Chondrocyte (in vitro differentiated cells): ENCODE data around the gene CAP2. TPM values are rescaled to one million over a fixed set of nuclear protein-coding genes. Genes with fewer than 3 reads are reported as not detected.

Experiments
- DNase-seq: peaks from one replicate; pipeline ENCODE4 v3.0.0; 2021; ENCODE audit warnings: mixed read lengths, low spot score
- H3K27ac Mint-ChIP-seq: one replicate; pipeline ENCODE4 v1.8.0; 2021; ENCODE audit warnings: mild to moderate bottlenecking, moderate library complexity, mixed read lengths; ENCODE audit not compliant: unreplicated experiment
- H3K27me3 Mint-ChIP-seq: 2 replicates; pipeline ENCODE4 v1.8.0; 2021; ENCODE audit warnings: low read depth, mixed read lengths
- H3K36me3 Mint-ChIP-seq: 2 replicates; pipeline ENCODE4 v1.8.0; 2021; ENCODE audit warnings: low read depth, mixed read lengths
- H3K4me1 Mint-ChIP-seq: 2 replicates; pipeline ENCODE4 v1.8.0; 2021; ENCODE audit warnings: low read depth, mild to moderate bottlenecking, mixed read lengths
- H3K4me3 Mint-ChIP-seq: one replicate; pipeline ENCODE4 v1.8.0; 2021; ENCODE audit warnings: mild to moderate bottlenecking, moderate library complexity, mixed read lengths; ENCODE audit not compliant: unreplicated experiment
- H3K9me3 Mint-ChIP-seq: 2 replicates; pipeline ENCODE4 v1.8.0; 2021; ENCODE audit warnings: low read depth, mixed read lengths
- total RNA-seq: library from RNA; stranded (reverse); gene quantifications from 3 replicates; pipeline ENCODE4 v1.2.1, GENCODE V29; 2021
- TF ChIP-seq, protein P1 (sequence below): fragments of 200-600 bp; sonication (generic); IDR thresholded peaks from 2 replicates; pipeline ENCODE4 v1.5.0; 2021; ENCODE audit warnings: antibody characterized with exemption, mild to moderate bottlenecking, moderate library complexity

CAP2 gene
- total RNA-seq, 1 donor from 2014 or later: 90.4 TPM

DNA sequence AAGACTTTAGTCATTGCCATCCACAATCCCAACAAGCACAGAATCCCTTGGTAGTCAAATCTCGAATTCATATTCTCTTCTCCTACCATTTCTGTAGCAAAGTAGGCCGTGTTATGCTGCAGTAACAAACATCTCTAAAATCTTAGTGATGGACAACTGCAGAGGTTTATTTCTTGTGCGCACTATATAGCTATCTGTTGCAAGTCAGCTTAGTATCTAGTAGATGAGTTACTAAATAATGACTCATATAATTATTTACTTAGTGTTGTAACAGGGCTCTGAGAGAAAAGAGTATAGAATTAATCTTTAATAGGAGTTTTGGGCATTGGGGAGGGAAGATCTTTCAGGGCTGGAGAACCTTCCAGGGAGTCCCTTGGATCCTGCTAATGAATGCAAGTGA lies 73.3 kb downstream of the CAP2 start:
- Mint-ChIP-seq H3K27ac (no peak overlapping the region), H3K27me3 (no peaks in the 10 kb centered on the region), H3K36me3 (peaks cover 33% of the 10 kb centered on the region), H3K4me1 (peaks cover 11% of the 10 kb centered on the region), H3K9me3 (no peaks in the 10 kb centered on the region), H3K4me3 (no peak overlapping the region)
- TF ChIP-seq, protein P1, sequence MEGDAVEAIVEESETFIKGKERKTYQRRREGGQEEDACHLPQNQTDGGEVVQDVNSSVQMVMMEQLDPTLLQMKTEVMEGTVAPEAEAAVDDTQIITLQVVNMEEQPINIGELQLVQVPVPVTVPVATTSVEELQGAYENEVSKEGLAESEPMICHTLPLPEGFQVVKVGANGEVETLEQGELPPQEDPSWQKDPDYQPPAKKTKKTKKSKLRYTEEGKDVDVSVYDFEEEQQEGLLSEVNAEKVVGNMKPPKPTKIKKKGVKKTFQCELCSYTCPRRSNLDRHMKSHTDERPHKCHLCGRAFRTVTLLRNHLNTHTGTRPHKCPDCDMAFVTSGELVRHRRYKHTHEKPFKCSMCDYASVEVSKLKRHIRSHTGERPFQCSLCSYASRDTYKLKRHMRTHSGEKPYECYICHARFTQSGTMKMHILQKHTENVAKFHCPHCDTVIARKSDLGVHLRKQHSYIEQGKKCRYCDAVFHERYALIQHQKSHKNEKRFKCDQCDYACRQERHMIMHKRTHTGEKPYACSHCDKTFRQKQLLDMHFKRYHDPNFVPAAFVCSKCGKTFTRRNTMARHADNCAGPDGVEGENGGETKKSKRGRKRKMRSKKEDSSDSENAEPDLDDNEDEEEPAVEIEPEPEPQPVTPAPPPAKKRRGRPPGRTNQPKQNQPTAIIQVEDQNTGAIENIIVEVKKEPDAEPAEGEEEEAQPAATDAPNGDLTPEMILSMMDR: no peak
- DNase-seq: no peak

DNA sequence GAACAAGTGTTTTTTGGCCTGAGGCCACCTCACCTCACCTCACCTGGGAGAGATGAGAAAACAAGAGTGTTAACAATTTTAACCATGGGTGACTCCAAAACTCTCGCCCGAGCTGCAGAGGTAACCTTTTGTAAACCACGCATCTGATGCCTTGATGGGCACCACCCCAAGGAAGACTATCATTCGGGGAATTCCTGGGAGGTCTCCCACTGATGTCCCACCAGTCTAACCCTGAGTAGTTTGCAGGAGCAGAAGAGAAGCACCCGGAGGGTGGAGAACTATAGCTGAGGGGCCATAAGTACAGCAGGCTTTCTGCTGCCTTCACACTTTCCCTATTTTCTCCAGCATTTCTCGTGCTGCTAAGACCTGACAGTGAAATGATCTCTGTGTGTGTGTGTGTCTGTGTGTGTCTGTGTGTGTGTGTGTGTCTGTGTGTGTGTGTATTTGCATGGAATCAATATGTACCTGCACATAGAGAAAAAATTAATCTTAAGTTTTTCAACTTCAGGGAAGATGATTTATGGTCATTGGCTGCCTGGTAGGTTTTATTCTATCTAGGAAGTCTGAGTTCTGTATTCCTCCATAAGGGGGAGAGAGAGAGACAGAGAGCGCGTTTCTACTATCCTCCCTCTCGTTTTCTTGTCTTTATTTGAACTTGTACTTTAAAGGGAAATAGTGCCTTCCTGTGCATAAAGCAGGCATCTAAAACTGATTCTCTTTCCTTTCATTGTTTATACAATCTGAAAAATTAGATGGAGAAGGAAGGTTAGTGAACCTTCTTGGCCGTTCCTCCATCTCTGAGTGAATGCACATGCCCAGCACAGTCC lies 75.8 kb downstream of the CAP2 start:
- Mint-ChIP-seq H3K36me3 (peaks cover 33% of the 10 kb centered on the region), H3K27ac (no peak overlapping the region), H3K27me3 (no peaks in the 10 kb centered on the region), H3K4me1 (peaks cover 33% of the 10 kb centered on the region), H3K4me3 (no peak overlapping the region), H3K9me3 (no peaks in the 10 kb centered on the region)
- DNase-seq: no peak
- TF ChIP-seq, protein P1: peak; percentile 41

DNA sequence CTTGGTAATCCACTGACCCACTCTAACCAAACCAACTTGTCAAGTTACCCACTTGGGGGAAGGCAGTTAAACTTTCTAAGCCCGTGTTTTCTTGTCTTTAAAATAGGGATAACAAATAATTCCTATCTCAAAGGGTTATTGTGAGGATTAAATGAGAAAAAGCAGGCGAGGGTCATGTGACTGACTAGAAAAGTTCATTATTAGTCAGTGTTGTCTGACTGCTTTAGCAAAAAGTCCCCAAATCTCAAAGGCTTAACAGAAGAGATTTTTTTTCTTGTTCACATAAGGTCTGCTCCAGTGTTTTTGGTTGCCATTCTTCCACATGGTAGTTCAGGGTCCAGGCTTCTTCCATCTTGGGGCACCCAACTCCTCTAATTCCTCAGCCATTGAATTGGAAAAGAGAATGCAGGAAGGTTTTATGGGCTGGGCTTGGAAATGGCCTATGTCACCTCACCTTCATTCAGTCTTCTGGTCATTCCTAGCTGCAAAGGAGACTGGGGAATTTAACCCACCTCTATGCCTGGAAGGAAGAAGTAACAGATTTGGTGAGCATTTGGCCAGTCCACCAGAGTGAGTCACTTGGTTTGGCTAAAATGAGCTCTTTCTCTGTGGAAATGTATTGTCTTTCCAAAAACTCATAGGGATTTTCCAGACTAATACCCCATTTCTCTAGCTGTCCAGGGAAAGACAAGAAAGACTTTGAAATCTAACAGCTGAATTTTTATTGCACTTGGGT lies 77.0 kb downstream of the CAP2 start:
- H3K4me3 Mint-ChIP-seq: no peak overlapping the region
- no peak overlapping the region for H3K27ac Mint-ChIP-seq
- no peaks in the 10 kb centered on the region for H3K9me3 Mint-ChIP-seq
- DNase-seq: no peak
- no peaks in the 10 kb centered on the region for H3K27me3 Mint-ChIP-seq
- peaks cover 40% of the 10 kb centered on the region for H3K4me1 Mint-ChIP-seq
- TF ChIP-seq, protein P1: no peak
- peaks cover 28% of the 10 kb centered on the region for H3K36me3 Mint-ChIP-seq

DNA sequence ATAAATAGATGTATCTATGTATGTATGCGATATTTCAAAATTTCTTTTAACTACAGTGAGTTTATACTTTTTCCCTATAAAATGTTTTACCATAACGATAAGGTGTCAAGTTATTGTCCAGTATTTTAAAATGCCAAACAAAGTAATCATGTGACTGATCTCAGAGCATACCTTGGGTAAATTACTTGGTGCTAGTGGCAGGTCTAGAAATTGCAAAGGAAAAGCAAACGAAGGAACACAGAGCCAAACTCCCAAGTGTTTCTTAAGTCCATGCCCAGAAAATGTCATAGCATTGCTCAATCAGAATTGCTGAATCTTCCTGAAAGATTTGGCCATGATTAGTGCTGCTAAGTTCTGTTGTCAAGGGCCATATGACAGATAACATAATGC lies 77.5 kb downstream of the CAP2 start:
- no peaks in the 10 kb centered on the region for H3K27me3 Mint-ChIP-seq
- no peaks in the 10 kb centered on the region for H3K9me3 Mint-ChIP-seq
- peaks cover 43% of the 10 kb centered on the region for H3K4me1 Mint-ChIP-seq
- H3K36me3 Mint-ChIP-seq: peaks cover 22% of the 10 kb centered on the region
- H3K27ac Mint-ChIP-seq: no peak overlapping the region
- DNase-seq: no peak
- TF ChIP-seq, protein P1: no peak
- H3K4me3 Mint-ChIP-seq: no peak overlapping the region

DNA sequence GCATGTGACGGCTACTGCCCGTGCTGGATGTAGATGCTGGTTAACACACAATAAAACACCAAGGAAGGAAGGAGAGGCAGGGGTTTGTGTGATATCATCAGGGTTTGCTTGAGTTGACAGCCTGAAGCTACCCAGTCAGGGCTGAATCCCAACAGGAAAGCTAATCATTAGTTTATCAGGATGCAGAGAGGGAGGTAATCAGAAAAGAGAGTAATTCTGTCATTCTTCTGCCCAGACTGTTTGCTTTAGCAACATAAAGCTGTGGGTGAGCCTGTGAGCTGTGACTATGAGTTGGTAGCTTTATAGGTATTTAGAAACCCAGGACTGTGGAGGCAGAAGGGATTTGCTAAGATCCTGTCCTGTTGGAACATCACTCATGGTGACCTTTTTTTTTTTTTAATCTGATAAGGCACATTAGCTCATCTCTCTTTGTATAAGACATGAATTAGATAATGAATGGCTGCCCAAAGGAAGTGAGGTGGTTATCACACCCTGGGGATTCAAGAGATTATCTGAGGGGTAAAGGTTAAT lies 79.3 kb downstream of the CAP2 start:
- Mint-ChIP-seq H3K36me3 (peaks cover 14% of the 10 kb centered on the region), H3K4me1 (peaks cover 49% of the 10 kb centered on the region), H3K27me3 (no peaks in the 10 kb centered on the region), H3K27ac (peak overlapping the region; percentile 76), H3K9me3 (no peaks in the 10 kb centered on the region), H3K4me3 (peak overlapping the region; percentile 35)
- TF ChIP-seq, protein P1: no peak
- DNase-seq: no peak
